ENCODE data around the gene SERPING1.

DNA sequence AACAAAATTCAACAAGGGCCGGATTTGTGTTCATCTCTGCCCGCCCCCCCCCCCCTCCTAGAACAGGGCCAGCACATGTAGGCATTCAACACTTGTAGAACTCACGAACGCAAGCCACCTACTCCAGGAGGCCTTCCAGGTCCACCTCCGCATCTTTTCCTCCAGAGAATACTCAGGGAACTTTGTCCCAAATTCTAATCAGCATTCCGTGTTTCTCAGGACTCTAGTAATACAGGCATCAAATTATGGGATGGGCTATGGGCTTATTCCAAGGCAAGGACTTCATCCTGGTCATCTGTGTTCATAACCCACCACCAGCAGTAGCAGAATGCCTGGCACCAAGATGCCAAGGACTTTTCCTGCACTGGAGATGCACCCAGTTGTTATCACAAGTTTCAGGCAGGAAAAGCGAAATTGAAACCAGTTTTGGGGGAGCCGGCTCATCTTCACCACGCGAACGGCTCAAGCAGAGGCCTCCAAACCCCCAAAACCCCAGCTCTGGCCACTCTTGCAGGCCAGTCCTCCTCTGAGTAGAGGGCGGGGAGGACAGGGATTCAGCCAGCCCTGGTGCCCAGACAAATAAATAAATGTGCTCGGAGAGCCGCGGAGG is 30.5 kb upstream of the SERPING1 start:
- TF ChIP-seq, protein P1, sequence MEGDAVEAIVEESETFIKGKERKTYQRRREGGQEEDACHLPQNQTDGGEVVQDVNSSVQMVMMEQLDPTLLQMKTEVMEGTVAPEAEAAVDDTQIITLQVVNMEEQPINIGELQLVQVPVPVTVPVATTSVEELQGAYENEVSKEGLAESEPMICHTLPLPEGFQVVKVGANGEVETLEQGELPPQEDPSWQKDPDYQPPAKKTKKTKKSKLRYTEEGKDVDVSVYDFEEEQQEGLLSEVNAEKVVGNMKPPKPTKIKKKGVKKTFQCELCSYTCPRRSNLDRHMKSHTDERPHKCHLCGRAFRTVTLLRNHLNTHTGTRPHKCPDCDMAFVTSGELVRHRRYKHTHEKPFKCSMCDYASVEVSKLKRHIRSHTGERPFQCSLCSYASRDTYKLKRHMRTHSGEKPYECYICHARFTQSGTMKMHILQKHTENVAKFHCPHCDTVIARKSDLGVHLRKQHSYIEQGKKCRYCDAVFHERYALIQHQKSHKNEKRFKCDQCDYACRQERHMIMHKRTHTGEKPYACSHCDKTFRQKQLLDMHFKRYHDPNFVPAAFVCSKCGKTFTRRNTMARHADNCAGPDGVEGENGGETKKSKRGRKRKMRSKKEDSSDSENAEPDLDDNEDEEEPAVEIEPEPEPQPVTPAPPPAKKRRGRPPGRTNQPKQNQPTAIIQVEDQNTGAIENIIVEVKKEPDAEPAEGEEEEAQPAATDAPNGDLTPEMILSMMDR (IDR thresholded peaks at IDR 0.05), result no peak
- TF ChIP-seq POLR2A (IDR thresholded peaks at IDR 0.05), result no peak
